Measurements from ENCODE around the gene PAX2.
A peak's percentile ranks its signal among the peaks of the same experiment; 100 is the strongest.

Gene PAX2

DNA sequence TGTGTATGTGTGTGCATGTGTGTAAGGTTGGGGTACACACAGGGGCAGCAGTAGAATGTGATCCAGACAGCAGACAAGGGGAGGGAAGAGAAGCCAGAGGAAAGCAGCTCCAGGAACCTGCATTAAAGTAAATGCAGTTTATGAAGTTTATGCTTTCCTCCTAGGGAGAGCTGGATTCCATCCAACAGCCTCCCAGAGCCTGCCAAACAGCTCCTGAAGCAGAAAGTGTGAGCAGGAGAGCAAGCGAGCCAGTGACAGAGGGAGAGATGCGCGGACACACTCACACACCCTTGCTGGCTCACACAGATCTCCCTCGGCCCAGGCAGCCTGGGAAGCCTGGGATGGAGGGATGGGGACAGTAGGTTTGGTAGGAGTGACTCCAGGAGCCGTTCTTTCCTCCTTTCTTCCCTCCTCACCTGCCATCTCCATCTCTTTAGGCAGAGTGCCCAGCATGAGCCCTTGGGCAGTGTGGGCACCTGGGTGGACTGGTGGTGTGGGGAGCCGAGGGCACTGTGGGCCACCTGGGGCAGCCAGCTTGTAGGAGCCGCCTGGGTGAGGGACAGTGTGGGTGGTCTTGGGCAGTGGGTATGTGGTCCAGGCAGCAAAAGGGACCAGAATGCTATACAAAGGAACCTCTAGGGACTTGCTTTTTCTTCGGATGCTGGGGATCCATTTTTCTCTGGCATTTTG lies 46.1 kb downstream of the PAX2 start:
- no peak for DNase-seq (ENCODE audit: low spot score)

DNA sequence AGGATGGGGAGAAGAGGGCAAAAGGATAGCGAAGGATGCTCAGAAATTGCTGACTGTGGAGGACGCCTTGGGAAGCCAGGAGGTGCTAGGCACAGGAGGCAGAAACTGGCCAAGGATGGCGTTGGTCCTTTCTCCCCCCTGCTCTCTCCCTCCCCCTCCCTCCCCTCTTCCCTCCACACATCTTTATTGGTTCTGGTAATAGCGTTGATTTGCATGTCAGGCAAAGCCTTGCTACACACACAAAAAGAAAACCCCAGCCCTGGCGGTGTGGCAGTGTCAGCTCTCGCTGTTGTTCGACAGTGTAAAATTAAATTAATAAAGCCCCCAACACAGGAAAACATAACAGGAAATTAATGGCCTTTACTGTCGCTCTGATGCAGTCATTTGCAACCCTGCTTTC lies 47.2 kb downstream of the PAX2 start:
- no peak for DNase-seq (ENCODE audit: low spot score)

DNA sequence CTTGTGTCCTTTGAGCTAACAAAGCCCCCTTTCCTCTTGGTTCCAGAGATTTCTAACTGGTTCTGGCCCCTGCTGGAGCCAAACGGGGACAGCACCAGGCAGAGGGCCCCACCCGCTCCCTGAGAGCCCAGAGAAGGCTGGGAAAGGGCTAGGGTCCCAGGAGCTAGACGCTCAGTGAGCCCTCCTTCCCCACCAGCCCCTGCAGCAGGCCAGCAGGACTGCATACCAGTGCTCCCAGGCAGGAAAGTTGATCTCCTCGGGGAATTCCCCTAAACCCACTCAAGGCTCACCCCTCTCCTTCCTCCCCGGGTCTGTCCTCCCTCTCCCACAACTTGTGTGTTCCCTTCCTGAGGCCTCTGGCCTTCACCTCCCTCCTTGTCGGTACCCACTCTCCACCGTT lies 47.7 kb downstream of the PAX2 start:
- no peak for DNase-seq (ENCODE audit: low spot score)

DNA sequence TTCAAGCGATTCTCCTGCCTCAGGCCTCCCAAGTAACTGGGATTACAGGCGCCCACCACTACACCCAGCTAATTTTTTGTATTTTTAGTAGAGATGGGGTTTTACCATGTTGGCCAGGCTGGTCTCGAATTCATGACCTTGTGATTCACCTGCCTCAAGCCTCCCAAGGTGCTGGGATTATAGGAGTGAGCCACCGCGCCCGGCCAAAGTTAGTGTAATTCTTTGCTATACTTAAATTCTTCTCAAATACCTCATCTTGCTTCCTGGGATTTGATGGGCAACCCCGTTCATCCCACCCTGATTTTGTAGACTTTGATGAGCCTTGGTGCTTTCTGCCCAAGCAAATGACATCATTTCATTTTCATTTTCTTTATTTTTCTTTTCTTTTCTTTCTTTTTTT lies 54.5 kb downstream of the PAX2 start:
- DNase-seq (ENCODE audit: low spot score), result no peak

DNA sequence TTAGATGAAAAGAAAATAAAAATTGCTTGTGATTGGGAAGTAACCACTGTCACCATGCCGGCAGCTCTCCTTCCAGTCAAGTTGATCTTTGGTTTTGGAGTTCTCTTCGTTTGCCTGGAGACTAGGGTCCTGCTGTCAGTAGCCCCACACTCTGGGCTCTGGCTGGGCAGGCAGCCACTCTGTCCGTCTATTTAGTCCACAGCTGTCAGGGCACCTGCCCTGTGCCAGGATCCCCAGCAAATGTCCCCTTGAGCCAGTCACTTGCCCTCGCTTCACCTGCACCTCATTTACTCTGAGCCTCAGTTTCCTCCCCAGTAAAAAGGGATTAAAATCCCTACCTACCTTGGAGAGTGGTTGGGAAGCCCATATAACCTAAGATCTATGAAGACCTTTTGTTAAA lies 55.5 kb downstream of the PAX2 start:
- DNase-seq (ENCODE audit: low spot score), result no peak

DNA sequence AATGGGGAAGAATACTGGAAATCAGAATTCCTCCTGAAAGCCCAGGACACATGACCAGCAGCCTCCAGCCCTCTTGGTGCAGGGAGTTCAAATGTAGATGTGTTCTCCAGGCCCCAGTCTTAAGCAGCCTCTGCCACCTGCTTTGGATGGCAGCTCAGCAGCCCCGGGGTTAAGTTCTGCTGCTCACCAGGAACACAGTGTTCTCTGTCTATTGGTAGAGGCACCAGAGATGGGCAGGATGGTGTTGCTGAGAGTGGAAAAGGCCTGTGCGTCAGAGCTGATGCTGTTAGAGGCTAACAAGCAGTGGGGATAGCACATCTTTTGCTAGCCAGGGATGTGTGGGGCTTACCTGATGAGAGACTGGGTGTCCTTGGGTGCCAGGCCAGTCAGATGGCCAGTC lies 56.8 kb downstream of the PAX2 start:
- no peak for DNase-seq (ENCODE audit: low spot score)

DNA sequence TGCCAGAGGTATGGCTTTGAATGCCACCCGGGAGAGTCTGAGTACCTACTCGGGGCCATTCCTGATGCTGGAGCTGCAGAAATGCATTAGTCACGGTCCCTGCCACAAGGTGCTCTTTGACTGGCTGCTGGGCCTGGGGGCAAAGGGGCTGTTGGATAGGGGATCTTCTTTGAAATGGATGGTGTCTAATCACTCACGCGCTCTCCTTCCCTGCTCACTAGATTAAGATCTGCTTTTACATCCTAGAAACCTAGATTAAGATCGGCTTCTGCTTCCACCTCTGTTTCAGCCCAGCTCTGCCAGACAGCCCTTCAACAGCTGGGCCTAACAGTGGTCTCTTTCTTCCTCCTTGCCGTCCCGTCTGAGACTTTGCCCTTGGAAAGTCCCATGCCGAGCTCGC lies 57.2 kb downstream of the PAX2 start:
- DNase-seq (ENCODE audit: low spot score), result no peak

DNA sequence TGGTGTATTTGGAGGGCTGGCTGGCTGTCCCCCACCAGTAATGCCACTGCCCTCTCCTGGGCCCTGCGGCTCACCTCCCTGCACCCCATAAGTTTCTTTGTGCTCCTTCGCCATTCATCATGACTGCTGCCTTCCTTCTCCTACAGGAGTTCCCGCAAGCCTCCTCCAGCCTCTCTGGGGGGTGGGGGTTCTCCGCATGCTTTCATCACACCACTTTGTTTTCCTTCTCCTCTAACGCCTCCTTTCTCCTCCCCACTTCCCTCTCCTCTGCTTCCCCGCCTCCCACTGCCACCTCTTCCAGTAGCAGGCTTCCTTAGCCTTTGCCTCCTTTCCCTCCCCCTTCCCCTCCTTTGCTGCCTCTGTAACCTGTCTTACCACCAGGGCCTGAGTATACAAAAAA lies 58.1 kb downstream of the PAX2 start:
- no peak for DNase-seq (ENCODE audit: low spot score)

DNA sequence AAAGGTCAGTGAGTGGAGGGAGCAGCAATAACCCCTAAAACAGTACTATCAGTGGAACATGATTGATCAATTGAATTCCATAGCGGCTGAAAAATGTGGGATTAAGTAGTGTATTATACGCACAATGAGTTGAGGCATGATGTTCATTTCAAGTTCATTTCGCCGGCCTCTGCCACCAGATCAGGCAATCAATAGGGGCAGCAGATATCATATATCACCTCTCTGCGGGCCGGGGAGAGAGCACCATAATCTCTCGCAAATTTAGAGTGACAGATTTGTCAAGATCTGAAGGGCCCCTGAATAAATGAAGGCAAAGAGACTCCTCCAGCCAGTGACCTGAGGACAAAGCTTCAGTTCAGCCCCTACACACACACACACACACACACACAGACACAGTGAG lies 58.5 kb downstream of the PAX2 start:
- no peak for DNase-seq (ENCODE audit: low spot score)

DNA sequence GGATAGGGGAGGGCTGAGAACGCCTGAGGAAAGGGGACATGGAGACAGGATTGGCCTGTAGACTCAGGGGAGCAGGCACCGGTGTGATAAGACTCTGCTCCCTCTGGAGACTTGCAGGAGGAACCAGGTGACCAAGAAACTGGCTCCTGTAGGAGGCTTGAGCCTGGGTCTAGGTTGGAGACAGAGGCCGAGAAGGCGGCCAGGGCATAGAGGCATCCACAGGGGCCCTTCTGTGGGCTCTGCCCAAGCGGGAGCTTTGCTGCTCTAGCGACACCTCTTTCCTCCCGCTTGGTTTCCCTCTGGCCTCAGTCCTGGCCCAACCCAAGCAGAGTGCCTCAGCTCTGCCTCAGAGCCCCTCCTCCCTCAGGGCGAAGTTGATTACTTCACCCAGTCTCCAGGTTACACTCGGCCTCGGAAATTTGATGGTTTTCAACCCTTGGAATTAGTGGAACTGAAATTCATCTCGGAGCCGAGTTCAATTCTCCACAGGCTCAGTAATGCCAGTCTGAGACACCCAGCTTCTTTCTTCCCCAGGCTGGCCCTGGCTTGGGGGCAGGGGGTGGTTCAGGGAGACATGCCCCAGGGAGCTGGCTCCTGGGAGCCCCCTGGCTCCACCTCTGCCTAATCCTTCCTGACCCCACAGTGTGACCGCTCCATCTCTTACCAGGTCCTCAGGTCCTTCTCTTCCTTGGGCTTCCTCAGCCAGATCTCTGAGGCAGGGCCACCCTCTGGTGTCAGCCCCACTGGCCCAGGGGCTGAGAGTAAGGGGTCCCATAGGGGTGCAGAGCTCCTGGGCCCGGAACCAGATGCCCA lies 60.4 kb downstream of the PAX2 start:
- DNase-seq (ENCODE audit: low spot score), result no peak

DNA sequence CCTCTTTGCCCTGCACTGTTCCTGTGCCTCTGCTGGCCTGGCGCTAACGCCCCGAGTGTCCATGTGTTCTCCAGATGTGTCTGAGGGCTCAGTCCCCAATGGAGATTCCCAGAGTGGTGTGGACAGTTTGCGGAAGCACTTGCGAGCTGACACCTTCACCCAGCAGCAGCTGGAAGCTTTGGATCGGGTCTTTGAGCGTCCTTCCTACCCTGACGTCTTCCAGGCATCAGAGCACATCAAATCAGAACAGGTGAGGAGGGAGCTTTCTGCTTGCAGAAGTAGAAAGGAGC lies 60.9 kb downstream of the PAX2 start:
- DNase-seq (ENCODE audit: low spot score), result no peak

DNA sequence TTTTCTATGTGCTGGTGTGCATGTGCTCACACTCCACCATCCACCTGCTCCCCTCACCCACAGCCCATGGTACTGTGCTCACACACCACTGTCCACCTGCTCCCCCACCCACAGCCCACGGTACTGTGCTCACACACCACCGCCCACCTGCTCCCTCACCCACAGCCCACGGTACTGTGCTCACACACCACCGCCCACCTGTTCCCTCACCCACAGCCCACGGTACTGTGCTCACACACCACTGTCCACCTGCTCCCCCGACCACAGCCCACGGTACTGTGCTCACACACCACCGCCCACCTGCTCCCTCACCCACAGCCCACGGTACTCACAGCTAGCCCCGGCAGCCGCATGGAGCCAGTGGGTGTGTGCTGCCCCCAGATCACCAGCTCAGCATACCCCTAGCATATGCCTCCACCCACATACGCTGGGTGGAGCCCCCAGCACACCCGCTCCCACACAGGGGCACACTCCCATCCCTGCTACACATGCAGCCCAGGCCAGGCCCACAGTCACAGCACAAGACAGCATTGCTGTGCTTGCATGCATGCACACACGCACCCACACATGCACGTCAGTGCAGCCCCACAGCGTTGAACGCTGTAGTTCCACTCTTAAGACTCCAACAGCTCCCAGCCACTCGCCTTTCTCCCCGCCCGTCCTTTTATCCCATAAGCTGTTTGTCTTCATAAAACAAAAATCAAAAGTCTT lies 62.0 kb downstream of the PAX2 start:
- DNase-seq (ENCODE audit: low spot score), result no peak

DNA sequence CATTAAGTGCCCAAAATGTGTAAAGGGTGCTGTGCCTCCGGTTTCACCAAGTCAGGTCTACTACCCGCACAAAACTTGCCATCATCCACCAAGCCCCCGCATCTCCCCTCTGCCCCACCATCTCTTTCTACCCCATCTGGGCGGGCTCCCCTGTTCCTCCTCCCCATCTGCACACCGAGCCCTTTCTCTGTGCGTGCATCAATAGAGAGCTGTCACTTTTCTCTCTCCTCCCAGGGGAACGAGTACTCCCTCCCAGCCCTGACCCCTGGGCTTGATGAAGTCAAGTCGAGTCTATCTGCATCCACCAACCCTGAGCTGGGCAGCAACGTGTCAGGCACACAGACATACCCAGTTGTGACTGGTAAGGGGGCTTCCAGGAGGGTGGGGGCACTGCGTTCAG lies 63.5 kb downstream of the PAX2 start:
- no peak for DNase-seq (ENCODE audit: low spot score)

DNA sequence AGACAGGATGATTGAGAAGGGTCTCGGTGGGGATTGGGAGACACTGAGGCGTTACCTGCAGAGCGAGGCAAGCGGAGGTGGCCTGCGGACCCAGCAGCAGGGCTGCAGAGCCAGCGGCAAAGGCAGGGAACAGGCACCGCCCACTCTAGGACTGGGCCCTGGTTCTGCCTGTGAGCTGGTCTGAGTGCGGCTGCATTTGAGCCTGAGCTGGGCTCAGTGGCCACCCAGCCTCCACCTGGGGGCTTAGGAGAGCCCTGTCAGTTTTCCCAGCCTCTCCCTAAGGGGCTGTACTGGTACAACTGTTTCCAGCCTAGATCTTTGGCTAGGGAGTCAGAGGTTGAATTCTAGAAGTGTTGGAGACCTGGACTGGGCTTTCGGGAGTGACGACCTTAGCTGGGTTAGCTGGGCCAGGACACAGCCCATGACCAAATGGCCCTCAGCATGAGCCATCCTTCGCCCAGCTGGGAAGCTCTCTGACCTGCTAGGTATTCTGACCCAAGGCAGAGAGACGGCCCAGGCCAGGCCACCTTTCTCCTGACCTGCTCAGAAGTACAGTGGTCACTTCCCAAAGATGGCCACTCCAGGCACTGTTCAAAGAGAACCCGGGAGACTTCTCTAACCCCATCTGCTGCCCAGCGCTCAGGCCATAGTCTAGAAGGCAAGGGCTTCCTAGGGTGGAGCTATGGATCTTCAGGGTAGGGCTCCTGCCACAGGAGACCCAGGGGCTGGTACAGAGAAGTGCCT lies 64.9 kb downstream of the PAX2 start:
- DNase-seq (ENCODE audit: low spot score), result no peak

DNA sequence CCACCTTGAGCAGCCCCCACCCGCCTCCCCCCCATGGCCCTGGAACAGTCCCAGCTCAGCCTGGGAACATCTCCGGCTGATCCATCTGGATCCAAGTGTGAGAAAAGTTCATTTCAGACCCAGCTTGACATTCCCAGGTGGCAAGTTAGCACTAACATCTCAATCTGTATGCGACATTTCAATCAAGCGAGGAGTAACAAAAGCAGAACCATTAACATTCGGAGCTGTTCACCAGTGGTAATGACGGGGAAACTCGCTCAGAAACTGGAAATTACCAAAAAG lies 65.4 kb downstream of the PAX2 start:
- DNase-seq (ENCODE audit: low spot score), result no peak

DNA sequence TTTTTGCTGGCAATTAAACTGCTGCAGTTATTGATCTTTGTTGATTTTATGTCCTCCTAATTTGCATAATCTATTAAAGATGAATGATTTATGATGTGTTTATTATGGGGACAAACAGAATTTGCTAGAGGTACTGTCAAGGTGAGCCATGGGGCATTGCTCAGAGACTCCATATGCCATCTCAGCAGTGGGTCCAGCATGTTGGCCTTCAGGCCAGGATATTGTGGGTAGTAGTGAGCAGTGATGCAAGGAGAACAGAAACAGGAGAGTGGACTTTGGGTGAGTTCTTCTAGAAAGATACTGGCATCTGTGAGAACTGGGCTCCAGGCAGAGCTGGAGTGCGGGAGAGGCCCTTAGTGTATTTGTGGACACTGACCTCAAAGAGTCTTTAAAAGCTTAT lies 65.9 kb downstream of the PAX2 start:
- no peak for DNase-seq (ENCODE audit: low spot score)

DNA sequence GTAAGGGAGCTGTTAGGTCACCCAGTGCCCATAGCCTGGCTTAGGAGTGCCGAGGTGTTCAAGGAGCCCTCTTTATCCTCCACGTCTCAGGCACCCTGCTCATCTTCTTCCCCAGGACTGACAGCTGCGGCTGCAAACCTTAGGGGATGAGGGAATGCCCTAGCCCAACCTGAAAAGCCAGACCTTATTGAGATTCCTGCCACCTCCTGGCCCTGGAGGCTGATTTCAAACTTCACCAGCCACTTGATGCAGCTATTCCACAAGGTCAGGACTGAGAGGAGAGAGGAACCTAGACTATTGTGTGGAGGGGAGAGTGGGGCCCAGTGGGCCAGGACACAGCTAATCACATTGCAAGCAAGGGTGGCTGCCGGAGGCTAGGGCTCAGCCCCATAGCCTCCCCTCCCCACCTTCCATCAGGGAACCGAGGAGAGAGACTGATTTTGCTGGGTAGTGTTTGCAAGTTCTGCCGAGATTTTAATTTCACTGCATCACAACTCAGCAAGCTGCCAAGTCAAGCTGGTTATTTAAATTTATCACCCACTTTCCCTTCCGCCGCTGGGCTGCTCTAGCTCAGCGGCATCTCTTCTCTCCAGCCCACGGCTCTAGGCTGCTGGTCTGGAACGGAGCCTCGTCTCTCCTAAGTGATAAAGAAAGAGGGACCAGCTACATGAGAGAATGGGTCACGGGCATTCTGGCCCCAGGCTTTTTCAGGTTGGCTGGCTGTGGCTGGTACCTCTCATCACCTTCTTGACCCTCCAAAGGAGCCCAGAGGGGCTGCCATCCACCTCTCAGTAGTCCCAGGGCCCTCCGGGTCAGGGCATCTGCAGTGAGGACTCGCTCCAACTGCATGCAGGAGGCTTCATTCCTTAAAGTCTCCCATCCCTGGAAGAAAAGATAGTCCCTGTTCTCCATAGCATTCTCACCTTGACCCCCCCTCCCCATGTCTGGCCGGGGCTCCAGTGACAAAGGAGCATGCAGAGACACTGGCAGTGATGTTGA lies 66.7 kb downstream of the PAX2 start:
- no peak for DNase-seq (ENCODE audit: low spot score)

DNA sequence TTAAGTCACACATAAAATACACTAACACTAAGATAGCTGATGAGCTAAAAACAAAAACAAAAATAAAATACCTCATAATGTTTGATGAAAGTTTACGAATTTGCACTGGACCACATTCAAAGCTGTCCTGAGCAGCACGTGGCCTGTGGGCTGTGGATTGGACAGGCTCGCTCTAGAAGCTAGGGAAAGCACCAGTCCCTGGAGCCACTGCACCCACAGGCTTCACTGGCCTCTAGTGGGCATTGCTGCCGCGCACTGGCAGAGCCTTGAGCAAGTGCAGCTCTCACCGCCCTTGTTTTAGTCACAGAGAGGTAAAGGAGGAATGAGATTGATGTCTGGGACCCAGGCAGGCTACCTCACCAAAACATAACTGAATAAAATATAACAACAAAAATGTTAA lies 67.6 kb downstream of the PAX2 start:
- DNase-seq (ENCODE audit: low spot score), result no peak

DNA sequence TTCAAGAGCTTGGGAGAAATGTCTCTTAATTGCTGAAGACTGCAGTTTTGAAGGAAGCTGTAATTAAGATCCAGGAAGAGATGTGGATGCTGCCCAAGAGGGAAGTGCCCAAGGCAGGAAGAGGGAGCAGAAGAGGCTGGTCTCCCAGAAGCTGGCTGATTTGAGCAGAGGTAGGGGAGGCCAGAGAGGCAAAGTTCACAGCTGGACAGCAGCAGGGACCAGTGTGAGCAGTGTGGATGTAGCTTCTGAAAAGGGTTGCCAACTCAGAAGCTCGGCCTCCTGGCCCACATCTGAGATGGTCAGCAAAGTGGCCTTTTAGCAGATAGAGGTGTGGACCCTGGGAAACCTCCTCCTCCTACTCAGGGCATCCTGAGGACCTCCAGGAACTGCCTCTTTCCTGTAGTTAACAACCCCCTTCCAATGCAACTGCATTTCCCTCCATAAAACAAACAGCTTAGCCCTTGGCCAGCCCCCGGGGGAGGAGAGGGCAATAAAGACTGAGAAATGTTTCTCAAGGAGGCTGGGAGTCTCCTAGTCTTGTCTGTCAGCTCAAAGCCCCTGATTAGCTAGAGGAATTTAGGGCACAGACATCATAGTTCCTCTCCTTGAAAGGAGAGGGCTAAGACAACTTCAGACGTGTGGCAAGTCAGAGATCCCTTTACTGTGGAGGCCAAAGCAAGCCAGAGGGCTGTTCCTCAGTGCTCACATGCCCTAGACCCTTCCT lies 69.5 kb downstream of the PAX2 start:
- DNase-seq (ENCODE audit: low spot score), result no peak

DNA sequence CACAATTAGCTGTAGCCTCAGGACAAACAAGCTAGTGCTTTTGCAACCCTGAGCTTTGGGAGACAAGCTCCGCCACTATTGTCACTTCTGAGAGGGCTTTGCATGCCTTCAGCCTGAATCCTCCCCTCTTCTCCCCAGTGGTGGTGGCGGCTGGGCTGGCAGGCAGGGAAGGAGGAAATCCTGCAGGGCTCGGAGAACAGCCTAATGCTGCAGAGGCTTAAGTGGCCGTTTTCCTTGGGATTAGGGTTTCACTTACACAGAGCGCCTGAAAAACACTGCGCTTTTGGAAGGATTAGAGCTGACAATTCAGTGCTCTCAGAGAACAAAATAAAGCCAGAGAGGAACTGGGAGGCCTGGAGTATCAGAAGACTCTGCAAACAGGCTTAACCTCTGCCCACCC lies 71.3 kb downstream of the PAX2 start:
- DNase-seq (ENCODE audit: low spot score), result peak; percentile 41

DNA sequence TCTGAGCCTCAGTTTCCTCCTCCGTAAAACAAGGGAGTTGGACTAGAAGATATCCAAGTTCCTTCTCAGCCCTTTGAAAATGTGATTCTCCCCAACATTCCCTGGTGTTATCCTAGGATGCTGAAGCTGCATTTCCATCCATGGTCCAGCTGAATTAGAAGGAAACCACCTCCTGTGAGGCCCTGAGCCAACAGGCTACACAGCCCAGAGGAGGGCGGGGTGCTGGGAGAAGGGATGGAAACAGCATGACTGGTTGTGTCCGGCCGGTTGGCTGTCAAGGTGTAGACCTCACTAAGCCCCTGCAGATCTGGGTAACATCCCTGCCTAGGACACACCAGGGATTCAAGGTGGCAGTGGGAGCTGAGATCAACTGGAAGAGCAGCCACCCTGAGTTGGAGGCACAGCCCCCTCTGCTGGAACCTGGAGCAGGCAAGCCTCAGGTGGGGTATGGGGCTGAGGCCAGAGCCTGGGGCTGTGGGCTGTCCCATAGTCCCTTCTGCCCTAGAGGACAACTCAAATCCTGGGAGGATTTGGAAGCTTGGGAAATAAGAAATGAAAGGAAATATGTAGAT lies 72.0 kb downstream of the PAX2 start:
- DNase-seq (ENCODE audit: low spot score), result peak; percentile 33
